Epithelial cell of proximal tubule (primary cell): ENCODE measurements around the gene NTRK1. TPM values are rescaled to one million over a fixed set of nuclear protein-coding genes. Genes with fewer than 3 reads are reported as not detected.

Experiments used
- DNase-seq: peaks from one replicate; pipeline ENCODE4 v3.0.0-alpha.2; 2011; ENCODE audit warnings: low read depth
- H3K4me3 ChIP-seq: 2 replicates; pipeline ENCODE4 v1.5.1; 2011; ENCODE audit warnings: low read depth, mild to moderate bottlenecking, low read length
- total RNA-seq: library from RNA; depleted of rRNA; stranded (reverse); fragments of >200 nt; gene quantifications from 2 replicates; pipeline ENCODE4 v1.2.3, GENCODE V29; 2015
- TF ChIP-seq, protein P1 (sequence below): conservative IDR thresholded peaks from 2 replicates; pipeline ENCODE4 v1.5.1; 2012; ENCODE audit warnings: low read depth, mild to moderate bottlenecking, low read length

The NTRK1 gene
- total RNA-seq, 1 donor from 2014 or later = not detected

DNA sequence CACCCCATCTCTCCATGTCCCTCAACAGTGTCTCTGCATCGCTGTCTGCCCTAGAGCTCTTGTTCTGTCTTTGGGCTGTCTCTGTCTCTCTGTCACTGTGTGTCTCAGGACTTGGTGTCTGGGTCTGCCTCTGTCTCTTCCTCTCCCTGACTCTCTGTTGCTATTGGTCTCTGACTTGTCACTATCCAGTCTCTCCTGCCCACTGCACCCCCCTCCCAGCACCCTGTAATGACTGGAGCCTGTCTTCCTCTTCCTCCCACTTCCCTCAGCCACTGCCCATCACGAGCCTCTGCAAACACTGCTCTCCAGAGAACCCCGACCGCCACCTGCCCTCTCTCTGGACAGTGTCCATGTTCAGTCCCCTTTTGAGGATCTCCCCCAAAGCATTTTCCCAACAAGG lies 45.0 kb downstream of the NTRK1 start:
- TF ChIP-seq, protein P1, sequence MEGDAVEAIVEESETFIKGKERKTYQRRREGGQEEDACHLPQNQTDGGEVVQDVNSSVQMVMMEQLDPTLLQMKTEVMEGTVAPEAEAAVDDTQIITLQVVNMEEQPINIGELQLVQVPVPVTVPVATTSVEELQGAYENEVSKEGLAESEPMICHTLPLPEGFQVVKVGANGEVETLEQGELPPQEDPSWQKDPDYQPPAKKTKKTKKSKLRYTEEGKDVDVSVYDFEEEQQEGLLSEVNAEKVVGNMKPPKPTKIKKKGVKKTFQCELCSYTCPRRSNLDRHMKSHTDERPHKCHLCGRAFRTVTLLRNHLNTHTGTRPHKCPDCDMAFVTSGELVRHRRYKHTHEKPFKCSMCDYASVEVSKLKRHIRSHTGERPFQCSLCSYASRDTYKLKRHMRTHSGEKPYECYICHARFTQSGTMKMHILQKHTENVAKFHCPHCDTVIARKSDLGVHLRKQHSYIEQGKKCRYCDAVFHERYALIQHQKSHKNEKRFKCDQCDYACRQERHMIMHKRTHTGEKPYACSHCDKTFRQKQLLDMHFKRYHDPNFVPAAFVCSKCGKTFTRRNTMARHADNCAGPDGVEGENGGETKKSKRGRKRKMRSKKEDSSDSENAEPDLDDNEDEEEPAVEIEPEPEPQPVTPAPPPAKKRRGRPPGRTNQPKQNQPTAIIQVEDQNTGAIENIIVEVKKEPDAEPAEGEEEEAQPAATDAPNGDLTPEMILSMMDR = no peak
- no peak for DNase-seq

DNA sequence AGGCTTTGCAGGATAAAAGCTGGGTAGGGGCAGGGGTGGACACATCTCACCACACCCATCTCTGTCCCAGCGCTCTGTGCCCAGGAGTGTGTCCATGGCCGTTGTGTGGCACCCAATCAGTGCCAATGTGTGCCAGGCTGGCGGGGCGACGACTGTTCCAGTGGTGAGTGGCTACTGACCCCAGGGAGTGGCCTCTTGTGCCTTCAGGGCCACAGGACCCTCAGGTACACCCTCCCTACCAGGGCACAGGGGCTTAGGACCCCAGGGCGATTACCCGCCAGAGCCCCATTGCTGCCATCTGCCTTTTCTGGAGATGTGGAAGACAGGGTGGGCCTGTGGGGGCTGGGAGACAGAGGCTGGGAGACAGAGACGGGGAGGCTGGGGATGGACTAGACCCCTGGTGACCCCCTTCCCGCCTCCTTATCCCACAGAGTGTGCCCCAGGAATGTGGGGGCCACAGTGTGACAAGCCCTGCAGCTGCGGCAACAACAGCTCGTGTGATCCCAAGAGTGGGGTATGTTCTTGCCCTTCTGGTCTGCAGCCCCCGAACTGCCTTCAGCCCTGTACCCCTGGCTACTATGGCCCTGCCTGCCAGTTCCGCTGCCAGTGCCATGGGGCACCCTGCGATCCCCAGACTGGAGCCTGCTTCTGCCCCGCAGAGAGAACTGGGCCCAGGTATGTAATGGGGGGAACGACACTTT lies 45.7 kb downstream of the NTRK1 start:
- TF ChIP-seq, protein P1 = no peak
- H3K4me3 ChIP-seq = no peak overlapping the region
- DNase-seq = no peak

More for the DNA sequence above, 45.0 kb downstream of the NTRK1 start:
- no peak overlapping the region for H3K4me3 ChIP-seq

DNA sequence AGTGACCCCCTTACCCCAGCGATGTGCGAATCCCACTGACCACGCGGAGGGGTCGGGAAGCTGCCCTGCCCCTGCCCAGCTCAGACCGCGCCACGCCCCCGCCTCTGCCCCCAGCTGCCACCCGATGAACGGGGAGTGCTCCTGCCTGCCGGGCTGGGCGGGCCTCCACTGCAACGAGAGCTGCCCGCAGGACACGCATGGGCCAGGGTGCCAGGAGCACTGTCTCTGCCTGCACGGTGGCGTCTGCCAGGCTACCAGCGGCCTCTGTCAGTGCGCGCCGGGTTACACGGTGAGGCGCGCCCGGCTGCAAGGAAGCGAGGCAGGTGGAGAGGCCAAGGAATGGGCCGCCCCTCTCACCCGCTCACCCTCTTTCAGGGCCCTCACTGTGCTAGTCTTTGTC lies 47.9 kb downstream of the NTRK1 start:
- peak overlapping the region; percentile 52 for H3K4me3 ChIP-seq

DNA sequence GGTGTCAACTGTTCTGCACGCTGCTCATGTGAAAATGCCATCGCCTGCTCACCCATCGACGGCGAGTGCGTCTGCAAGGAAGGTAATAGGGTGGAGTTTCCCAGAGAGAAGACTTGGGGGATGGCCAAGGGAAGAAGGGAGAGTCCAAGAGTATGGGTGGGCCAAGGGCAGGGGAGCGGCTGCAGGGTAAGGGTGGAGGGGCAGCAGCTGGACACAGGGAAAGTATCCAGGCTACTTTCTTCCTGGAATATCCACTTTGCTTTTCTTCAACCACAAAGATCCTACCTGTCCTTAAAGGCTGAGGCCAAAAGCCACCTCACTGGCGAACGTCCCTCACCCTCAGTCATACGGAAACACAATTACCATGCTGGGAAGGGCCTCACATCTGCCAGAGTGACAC lies 48.3 kb downstream of the NTRK1 start:
- no peak for DNase-seq
- TF ChIP-seq, protein P1 = no peak
- no peak overlapping the region for H3K4me3 ChIP-seq

More for the DNA sequence above, 47.9 kb downstream of the NTRK1 start:
- no peak for DNase-seq
- TF ChIP-seq, protein P1 = no peak

DNA sequence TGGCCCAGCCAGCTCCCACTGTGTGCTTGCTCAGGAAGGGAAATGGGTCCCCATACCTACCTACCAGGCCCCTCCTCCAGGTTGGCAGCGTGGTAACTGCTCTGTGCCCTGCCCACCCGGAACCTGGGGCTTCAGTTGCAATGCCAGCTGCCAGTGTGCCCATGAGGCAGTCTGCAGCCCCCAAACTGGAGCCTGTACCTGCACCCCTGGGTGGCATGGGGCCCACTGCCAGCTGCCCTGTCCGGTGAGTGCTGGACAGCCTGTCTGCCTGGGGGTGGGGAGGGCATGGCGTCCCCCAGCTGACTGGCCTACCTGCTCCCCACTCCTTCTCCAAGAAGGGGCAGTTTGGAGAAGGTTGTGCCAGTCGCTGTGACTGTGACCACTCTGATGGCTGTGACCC lies 49.0 kb downstream of the NTRK1 start:
- TF ChIP-seq, protein P1 = no peak
- DNase-seq = no peak
- H3K4me3 ChIP-seq = no peak overlapping the region

DNA sequence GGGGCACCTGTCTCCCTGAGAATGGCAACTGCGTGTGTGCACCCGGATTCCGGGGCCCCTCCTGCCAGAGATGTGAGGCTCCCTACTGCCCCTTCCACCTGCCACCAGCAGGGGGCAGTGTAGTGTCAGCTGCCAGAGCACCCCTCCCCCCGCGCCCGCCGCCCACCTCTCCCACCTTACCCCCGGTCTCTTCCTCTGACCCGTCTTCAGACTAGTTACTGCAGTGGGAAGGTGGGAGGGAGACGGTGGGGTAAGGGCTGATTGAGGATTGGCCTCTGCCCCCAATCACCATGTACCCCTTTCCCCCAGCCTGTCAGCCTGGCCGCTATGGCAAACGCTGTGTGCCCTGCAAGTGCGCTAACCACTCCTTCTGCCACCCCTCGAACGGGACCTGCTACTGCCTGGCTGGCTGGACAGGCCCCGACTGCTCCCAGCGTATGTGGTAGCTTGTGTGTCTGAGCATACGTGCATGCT lies 49.7 kb downstream of the NTRK1 start:
- DNase-seq = no peak

More for the DNA sequence above, 49.7 kb downstream of the NTRK1 start:
- TF ChIP-seq, protein P1 = peak; percentile 74
- H3K4me3 ChIP-seq = no peak overlapping the region
